Testis (tissue), 2 donors: ENCODE measurements around the gene GATAD2B.

Source experiments
- CTCF ChIP-seq, 3 experiments: fragments of 450-650 bp in 2 of 3; fragments of 200-600 bp in 1 of 3; sonication (generic) in 1 of 3; IDR thresholded peaks; one replicate each; pipeline ENCODE4 v1.5.1; 2016 to 2019; ENCODE audit warnings: antibody characterized with exemption in 3 of 3, mild to moderate bottlenecking in 2 of 3, moderate library complexity in 1 of 3
- POLR2A ChIP-seq: fragments of 450-650 bp; IDR thresholded peaks from one replicate; pipeline ENCODE4 v1.6.1; 2017; ENCODE audit warnings: antibody characterized with exemption, mild to moderate bottlenecking, moderate library complexity

GRCh38 chr1:153770797-153771196, 152.0 kb downstream of the GATAD2B start:
- TF ChIP-seq POLR2A (no peak), CTCF (IDR thresholded peaks at IDR 0.05) (no peak)
